GM18951 (cell line): ENCODE results near the gene MED16.

ENCODE experiments used
- POLR2A ChIP-seq: IDR thresholded peaks from 4 replicates; pipeline ENCODE4 v1.6.1; 2011; ENCODE audit warnings: mild to moderate bottlenecking; ENCODE audit not compliant: insufficient read length, insufficient read depth; ENCODE audit errors: extremely low read depth
- in situ Hi-C: fragments of 300-500 bp; cut with MboI; formaldehyde crosslinking; loops from one replicate; pipeline ENCODE4 v1.12.0; 2022; ENCODE audit warnings: low sequenced_read_pairs, mixed read lengths, inconsistent platforms; ENCODE audit not compliant: unreplicated experiment

Gene MED16

GRCh38 chr19:892894-893689 is at the start of gene MED16, which contains the start of gene RNU6-9:
TSS of gene MED16 (minus strand) at chr19:893187. CDS start at chr19:891131, 2,056 bp downstream.
TSS of gene RNU6-9 (plus strand) at chr19:893484.
- in situ Hi-C loops = no loop called here
- peak; percentile 81 for TF ChIP-seq POLR2A

- in situ Hi-C loops = no loop called here
- TF ChIP-seq POLR2A = no peak
Observed at GRCh38 chr19:942133-942645, 49.2 kb upstream of the MED16 start.

- in situ Hi-C loops = no loop called here
- TF ChIP-seq POLR2A = no peak
Observed at GRCh38 chr19:941292-942132, 48.5 kb upstream of the MED16 start.

- no peak for TF ChIP-seq POLR2A
- in situ Hi-C loops = no loop called here
Observed at GRCh38 chr19:940591-941291, 47.8 kb upstream of the MED16 start.

- in situ Hi-C loops = no loop called here
Observed at GRCh38 chr19:939922-940321, 46.9 kb upstream of the MED16 start.

GRCh38 chr19:939439-939838 is 46.5 kb upstream of the MED16 start:
- no peak for TF ChIP-seq POLR2A

More at GRCh38 chr19:939922-940321, 46.9 kb upstream of the MED16 start:
- no peak for TF ChIP-seq POLR2A

GRCh38 chr19:938233-938923 is 45.4 kb upstream of the MED16 start:
- in situ Hi-C loops = no loop called here
- TF ChIP-seq POLR2A = no peak

More at GRCh38 chr19:939439-939838, 46.5 kb upstream of the MED16 start:
- in situ Hi-C loops = no loop called here

GRCh38 chr19:937259-937694 is 44.3 kb upstream of the MED16 start:
- in situ Hi-C loops = no loop called here
- TF ChIP-seq POLR2A = no peak

- in situ Hi-C loops = no loop called here
- TF ChIP-seq POLR2A = no peak
Observed at GRCh38 chr19:936175-936546, 43.2 kb upstream of the MED16 start.

- in situ Hi-C loops = no loop called here
- TF ChIP-seq POLR2A = no peak
Observed at GRCh38 chr19:934865-935479, 42.0 kb upstream of the MED16 start.

- in situ Hi-C loops = no loop called here
- TF ChIP-seq POLR2A = no peak
Observed at GRCh38 chr19:934197-934840, 41.3 kb upstream of the MED16 start.

GRCh38 chr19:933553-933882 is 40.5 kb upstream of the MED16 start:
- no peak for TF ChIP-seq POLR2A
- in situ Hi-C loops = no loop called here
